MM.1S (cell line): ENCODE measurements around the gene ADAMTSL1.

Experiments
- CTCF ChIP-seq: fragments of 300-600 bp; sonication (generic); IDR thresholded peaks from 2 replicates; pipeline ENCODE4 v1.5.1; 2016; ENCODE audit warnings: antibody characterized with exemption, low read length, mixed read lengths
- EZH2 ChIP-seq: fragments of 300-600 bp; sonication (generic); optimal IDR thresholded peaks from 2 replicates; pipeline ENCODE3; 2017; ENCODE audit warnings: low read depth, mild to moderate bottlenecking, antibody characterized with exemption, low read length, mixed read lengths

- TF ChIP-seq CTCF (no peak), EZH2 (no peak)
Measured at GRCh38 chr9:18706648-18707047, 232.7 kb downstream of the ADAMTSL1 start.
